K562 (cell line): ENCODE results near the gene KIF3A.

Experiments
- HLTF ChIP-seq: fragments of 450-650 bp; IDR thresholded peaks from 2 replicates; pipeline ENCODE4 v1.6.1; 2016
- RAD21 ChIP-seq, 2 experiments: fragments of 250-450 bp in 1 of 2; fragments of 450-650 bp in 1 of 2; sonication (Bioruptor Pico) in 1 of 2; formaldehyde crosslinking in 1 of 2; IDR thresholded peaks in 1 of 2; conservative IDR thresholded peaks in 1 of 2; 2 replicates each; pipeline versions ENCODE4 v1.4.0 to v1.8.0; 2020 to 2022; ENCODE audit warnings: mild to moderate bottlenecking in 2 of 2, moderate library complexity in 1 of 2
- TCF7L2 ChIP-seq: fragments of 150-350 bp; IDR thresholded peaks from 2 replicates; pipeline ENCODE4 v1.6.1; 2016; ENCODE audit warnings: low read depth, mild to moderate bottlenecking, low read length, moderate library complexity
- TFAM ChIP-seq: fragments of 250-450 bp; sonication (Bioruptor Pico); conservative IDR thresholded peaks from 2 replicates; pipeline ENCODE4 v1.5.0; 2021; ENCODE audit warnings: mild to moderate bottlenecking, moderate library complexity
- TF ChIP-seq, protein P1 (sequence below), 3 experiments: IDR thresholded peaks in 2 of 3; conservative IDR thresholded peaks in 1 of 3; 2 replicates each; pipeline ENCODE4 v1.5.1; 2011 to 2012; ENCODE audit warnings: low read length in 3 of 3, mild to moderate bottlenecking in 3 of 3, control low read depth in 2 of 3, improper control_type of control experiment in 1 of 3, inconsistent platforms in 1 of 3, low read depth in 1 of 3, mixed read lengths in 1 of 3, moderate library complexity in 1 of 3; ENCODE audit not compliant: insufficient read depth in 2 of 3
- TF ChIP-seq, protein P2 (sequence below): sonication (generic); formaldehyde crosslinking; IDR thresholded peaks from 2 replicates; pipeline ENCODE4 v1.5.0; 2020; ENCODE audit warnings: missing genetic modification reagents
- TF ChIP-seq, protein P3 (sequence below): sonication (generic); formaldehyde crosslinking; IDR thresholded peaks from 2 replicates; pipeline ENCODE4 v1.8.0; 2022; ENCODE audit warnings: missing genetic modification reagents, mild to moderate bottlenecking, moderate library complexity, borderline replicate concordance
- TF ChIP-seq, protein P4 (sequence below), 2 experiments: fragments of 450-650 bp; formaldehyde crosslinking in 1 of 2; IDR thresholded peaks; 2 replicates each; pipeline versions ENCODE4 v1.4.0 to v1.6.1; 2014 to 2020; ENCODE audit warnings: mild to moderate bottlenecking in 2 of 2, borderline replicate concordance in 1 of 2, low read depth in 1 of 2

DNA sequence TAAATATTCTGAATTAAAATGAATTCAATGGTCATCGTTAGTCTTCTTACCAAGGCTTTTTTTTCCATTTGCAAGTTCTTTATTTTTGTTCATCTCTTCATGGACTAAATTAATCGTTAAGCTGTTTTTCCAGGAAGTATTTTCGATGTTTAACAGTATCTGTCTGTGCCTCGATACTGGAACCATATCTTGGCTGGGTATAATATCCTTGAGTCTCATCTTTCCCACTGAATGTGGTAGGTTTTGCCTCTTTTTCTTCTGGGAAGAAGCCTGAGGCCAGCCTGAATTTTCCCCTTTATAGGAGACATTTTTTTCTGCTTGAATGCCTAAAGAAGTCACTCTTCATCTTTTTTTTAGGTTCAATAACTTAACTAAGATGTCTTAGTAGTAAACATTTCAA lies 43.7 kb upstream of the KIF3A start:
- TF ChIP-seq RAD21 (CRISPR knock-in tag; conservative IDR thresholded peaks at IDR 0.05 in 1 of 2, IDR thresholded peaks at IDR 0.05 in 1 of 2) (no peak), TCF7L2 (no peak), HLTF (no peak), TFAM (CRISPR knock-in tag) (no peak)
- TF ChIP-seq, protein P1, sequence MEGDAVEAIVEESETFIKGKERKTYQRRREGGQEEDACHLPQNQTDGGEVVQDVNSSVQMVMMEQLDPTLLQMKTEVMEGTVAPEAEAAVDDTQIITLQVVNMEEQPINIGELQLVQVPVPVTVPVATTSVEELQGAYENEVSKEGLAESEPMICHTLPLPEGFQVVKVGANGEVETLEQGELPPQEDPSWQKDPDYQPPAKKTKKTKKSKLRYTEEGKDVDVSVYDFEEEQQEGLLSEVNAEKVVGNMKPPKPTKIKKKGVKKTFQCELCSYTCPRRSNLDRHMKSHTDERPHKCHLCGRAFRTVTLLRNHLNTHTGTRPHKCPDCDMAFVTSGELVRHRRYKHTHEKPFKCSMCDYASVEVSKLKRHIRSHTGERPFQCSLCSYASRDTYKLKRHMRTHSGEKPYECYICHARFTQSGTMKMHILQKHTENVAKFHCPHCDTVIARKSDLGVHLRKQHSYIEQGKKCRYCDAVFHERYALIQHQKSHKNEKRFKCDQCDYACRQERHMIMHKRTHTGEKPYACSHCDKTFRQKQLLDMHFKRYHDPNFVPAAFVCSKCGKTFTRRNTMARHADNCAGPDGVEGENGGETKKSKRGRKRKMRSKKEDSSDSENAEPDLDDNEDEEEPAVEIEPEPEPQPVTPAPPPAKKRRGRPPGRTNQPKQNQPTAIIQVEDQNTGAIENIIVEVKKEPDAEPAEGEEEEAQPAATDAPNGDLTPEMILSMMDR (IDR thresholded peaks at IDR 0.05 in 2 of 3, conservative IDR thresholded peaks at IDR 0.05 in 1 of 3; ENCODE audit: insufficient read depth in 2 of 3, low read depth in 1 of 3, low read length in 3 of 3) = no peak
- TF ChIP-seq, protein P2, sequence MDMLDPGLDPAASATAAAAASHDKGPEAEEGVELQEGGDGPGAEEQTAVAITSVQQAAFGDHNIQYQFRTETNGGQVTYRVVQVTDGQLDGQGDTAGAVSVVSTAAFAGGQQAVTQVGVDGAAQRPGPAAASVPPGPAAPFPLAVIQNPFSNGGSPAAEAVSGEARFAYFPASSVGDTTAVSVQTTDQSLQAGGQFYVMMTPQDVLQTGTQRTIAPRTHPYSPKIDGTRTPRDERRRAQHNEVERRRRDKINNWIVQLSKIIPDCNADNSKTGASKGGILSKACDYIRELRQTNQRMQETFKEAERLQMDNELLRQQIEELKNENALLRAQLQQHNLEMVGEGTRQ (CRISPR knock-in tag) = no peak
- TF ChIP-seq, protein P3, sequence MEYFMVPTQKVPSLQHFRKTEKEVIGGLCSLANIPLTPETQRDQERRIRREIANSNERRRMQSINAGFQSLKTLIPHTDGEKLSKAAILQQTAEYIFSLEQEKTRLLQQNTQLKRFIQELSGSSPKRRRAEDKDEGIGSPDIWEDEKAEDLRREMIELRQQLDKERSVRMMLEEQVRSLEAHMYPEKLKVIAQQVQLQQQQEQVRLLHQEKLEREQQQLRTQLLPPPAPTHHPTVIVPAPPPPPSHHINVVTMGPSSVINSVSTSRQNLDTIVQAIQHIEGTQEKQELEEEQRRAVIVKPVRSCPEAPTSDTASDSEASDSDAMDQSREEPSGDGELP (CRISPR knock-in tag) = no peak
- TF ChIP-seq, protein P4, sequence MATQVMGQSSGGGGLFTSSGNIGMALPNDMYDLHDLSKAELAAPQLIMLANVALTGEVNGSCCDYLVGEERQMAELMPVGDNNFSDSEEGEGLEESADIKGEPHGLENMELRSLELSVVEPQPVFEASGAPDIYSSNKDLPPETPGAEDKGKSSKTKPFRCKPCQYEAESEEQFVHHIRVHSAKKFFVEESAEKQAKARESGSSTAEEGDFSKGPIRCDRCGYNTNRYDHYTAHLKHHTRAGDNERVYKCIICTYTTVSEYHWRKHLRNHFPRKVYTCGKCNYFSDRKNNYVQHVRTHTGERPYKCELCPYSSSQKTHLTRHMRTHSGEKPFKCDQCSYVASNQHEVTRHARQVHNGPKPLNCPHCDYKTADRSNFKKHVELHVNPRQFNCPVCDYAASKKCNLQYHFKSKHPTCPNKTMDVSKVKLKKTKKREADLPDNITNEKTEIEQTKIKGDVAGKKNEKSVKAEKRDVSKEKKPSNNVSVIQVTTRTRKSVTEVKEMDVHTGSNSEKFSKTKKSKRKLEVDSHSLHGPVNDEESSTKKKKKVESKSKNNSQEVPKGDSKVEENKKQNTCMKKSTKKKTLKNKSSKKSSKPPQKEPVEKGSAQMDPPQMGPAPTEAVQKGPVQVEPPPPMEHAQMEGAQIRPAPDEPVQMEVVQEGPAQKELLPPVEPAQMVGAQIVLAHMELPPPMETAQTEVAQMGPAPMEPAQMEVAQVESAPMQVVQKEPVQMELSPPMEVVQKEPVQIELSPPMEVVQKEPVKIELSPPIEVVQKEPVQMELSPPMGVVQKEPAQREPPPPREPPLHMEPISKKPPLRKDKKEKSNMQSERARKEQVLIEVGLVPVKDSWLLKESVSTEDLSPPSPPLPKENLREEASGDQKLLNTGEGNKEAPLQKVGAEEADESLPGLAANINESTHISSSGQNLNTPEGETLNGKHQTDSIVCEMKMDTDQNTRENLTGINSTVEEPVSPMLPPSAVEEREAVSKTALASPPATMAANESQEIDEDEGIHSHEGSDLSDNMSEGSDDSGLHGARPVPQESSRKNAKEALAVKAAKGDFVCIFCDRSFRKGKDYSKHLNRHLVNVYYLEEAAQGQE (IDR thresholded peaks at IDR 0.05; ENCODE audit: borderline replicate concordance) = no peak
- TF ChIP-seq, protein P4 (CRISPR knock-in tag; IDR thresholded peaks at IDR 0.05; ENCODE audit: low read depth) = no peak
